K562 (cell line): Measurements from ENCODE around the gene MAPRE2. TPM values are rescaled to one million over a fixed set of nuclear protein-coding genes. Genes with fewer than 3 reads are reported as not detected.

Experiments used
- CBFA2T3 ChIP-seq: fragments of 450-650 bp; IDR thresholded peaks from 2 replicates; pipeline ENCODE4 v1.6.1; 2017
- CEBPB ChIP-seq: fragments of 450-650 bp; IDR thresholded peaks from 2 replicates; pipeline ENCODE4 v1.6.1; 2016; ENCODE audit warnings: missing genetic modification characterization, missing compliant biosample characterization
- FOXM1 ChIP-seq, 2 experiments: fragments of 450-650 bp in 1 of 2; sonication (generic) in 1 of 2; formaldehyde crosslinking in 1 of 2; IDR thresholded peaks; 2 replicates each; pipeline versions ENCODE4 v1.6.1 to v1.9.0; 2017 to 2022; ENCODE audit warnings: low read depth in 2 of 2, mild to moderate bottlenecking in 2 of 2, missing genetic modification reagents in 1 of 2, moderate library complexity in 1 of 2
- KDM1A ChIP-seq, 2 experiments: fragments of 450-650 bp; IDR thresholded peaks; 2 replicates each; pipeline ENCODE4 v1.6.1; 2016; ENCODE audit warnings: mild to moderate bottlenecking in 2 of 2
- KLF1 ChIP-seq: fragments of 450-650 bp; IDR thresholded peaks from 2 replicates; pipeline ENCODE4 v1.6.1; 2016; ENCODE audit warnings: missing genetic modification characterization, missing compliant biosample characterization
- LEF1 ChIP-seq: fragments of 450-650 bp; IDR thresholded peaks from 2 replicates; pipeline ENCODE4 v1.6.1; 2016; ENCODE audit warnings: mild to moderate bottlenecking
- NUFIP1 ChIP-seq: fragments of 450-650 bp; IDR thresholded peaks from 2 replicates; pipeline ENCODE4 v1.6.1; 2018; ENCODE audit not compliant: partially characterized antibody
- PRMT5 ChIP-seq: sonication (generic); formaldehyde crosslinking; IDR thresholded peaks from 2 replicates; pipeline ENCODE4 v1.5.0; 2020; ENCODE audit warnings: missing genetic modification reagents
- SMAD2 ChIP-seq: fragments of 150-350 bp; IDR thresholded peaks from 2 replicates; pipeline ENCODE4 v1.6.1; 2014; ENCODE audit warnings: low read depth, mild to moderate bottlenecking, low read length
- SP2 ChIP-seq: IDR thresholded peaks from 2 replicates; pipeline ENCODE4 v1.6.1; 2011; ENCODE audit warnings: mild to moderate bottlenecking, low read depth, low read length, moderate library complexity; ENCODE audit not compliant: poor library complexity, severe bottlenecking; ENCODE audit errors: extremely low read depth
- SRSF7 ChIP-seq: fragments of 200-400 bp; formaldehyde crosslinking; optimal IDR thresholded peaks from 2 replicates; pipeline ENCODE3; 2017; ENCODE audit warnings: mild to moderate bottlenecking, low read depth, low read length
- TCF3 ChIP-seq: sonication (generic); formaldehyde crosslinking; IDR thresholded peaks from 2 replicates; pipeline ENCODE4 v1.4.0; 2020; ENCODE audit warnings: mild to moderate bottlenecking, missing genetic modification reagents
- TRIM28 ChIP-seq: fragments of 450-650 bp; IDR thresholded peaks from 2 replicates; pipeline ENCODE4 v1.6.1; 2017
- YBX1 ChIP-seq: fragments of 450-650 bp; IDR thresholded peaks from 2 replicates; pipeline ENCODE4 v1.7.1; 2016; ENCODE audit warnings: mild to moderate bottlenecking
- ZNF316 ChIP-seq: fragments of 450-650 bp; IDR thresholded peaks from 2 replicates; pipeline ENCODE4 v1.6.1; 2016
- ZNF324 ChIP-seq: fragments of 250-450 bp; sonication (Bioruptor Pico); IDR thresholded peaks from 2 replicates; pipeline ENCODE4 v1.4.0; 2020; ENCODE audit warnings: mild to moderate bottlenecking
- ZNF407 ChIP-seq: fragments of 450-650 bp; IDR thresholded peaks from 2 replicates; pipeline ENCODE4 v1.6.1; 2016; ENCODE audit warnings: low read depth
- ZNF431 ChIP-seq: sonication (generic); formaldehyde crosslinking; IDR thresholded peaks from 2 replicates; pipeline ENCODE4 v1.8.0; 2022; ENCODE audit warnings: mild to moderate bottlenecking, missing genetic modification reagents
- ZNF445 ChIP-seq: fragments of 250-450 bp; sonication (Bioruptor Pico); IDR thresholded peaks from 2 replicates; pipeline ENCODE4 v1.4.0; 2020; ENCODE audit warnings: low read depth, mild to moderate bottlenecking, moderate library complexity
- ZNF707 ChIP-seq: fragments of 250-450 bp; sonication (Bioruptor Pico); conservative IDR thresholded peaks from 2 replicates; pipeline ENCODE4 v1.8.0; 2022; ENCODE audit warnings: inconsistent platforms, mild to moderate bottlenecking, moderate library complexity
- ZNF780A ChIP-seq: fragments of 250-450 bp; sonication (Bioruptor Pico); IDR thresholded peaks from 2 replicates; pipeline ENCODE4 v1.5.0; 2021; ENCODE audit warnings: mild to moderate bottlenecking
- polyA plus RNA-seq, 8 experiments: library from polyadenylated mRNA; depleted of rRNA in 4 of 8; stranded (reverse) in 5 of 8; unstranded in 3 of 8; fragments of >200 nt; fragmentation: Nextera tagmentation in 2 of 8; fragmentation: Illumina TruSeq in 1 of 8; extraction: Ambion mirVana in 2 of 8; extraction: Trizol in 1 of 8; gene quantifications; 2 replicates each; pipeline versions ENCODE4 v1.2.1 to v1.2.3, GENCODE V29; 2011 to 2014; ENCODE audit warnings: inconsistent platforms in 1 of 8, missing spikeins in 1 of 8
- total RNA-seq, 7 experiments: library from RNA; depleted of rRNA in 6 of 7; stranded (reverse); fragments of >200 nt in 6 of 7; fragmentation: Illumina TruSeq in 2 of 7; extraction: Trizol in 2 of 7; gene quantifications; 2 replicates each; pipeline versions ENCODE4 v1.2.1 to v1.2.3, GENCODE V29; 2011 to 2021; ENCODE audit warnings: low replicate concordance in 1 of 7
- TF ChIP-seq, protein P1 (sequence below): fragments of 250-450 bp; sonication (Bioruptor Pico); IDR thresholded peaks from 2 replicates; pipeline ENCODE4 v1.9.0; 2021; ENCODE audit warnings: mild to moderate bottlenecking, inconsistent platforms

Gene MAPRE2
- total and polyA plus RNA-seq, 9 of the 15 experiments (the other 6 are each of a cell fraction or from before 2014, with no cell fraction given) = 32.3 to 70.7 (median 40.7) TPM

DNA sequence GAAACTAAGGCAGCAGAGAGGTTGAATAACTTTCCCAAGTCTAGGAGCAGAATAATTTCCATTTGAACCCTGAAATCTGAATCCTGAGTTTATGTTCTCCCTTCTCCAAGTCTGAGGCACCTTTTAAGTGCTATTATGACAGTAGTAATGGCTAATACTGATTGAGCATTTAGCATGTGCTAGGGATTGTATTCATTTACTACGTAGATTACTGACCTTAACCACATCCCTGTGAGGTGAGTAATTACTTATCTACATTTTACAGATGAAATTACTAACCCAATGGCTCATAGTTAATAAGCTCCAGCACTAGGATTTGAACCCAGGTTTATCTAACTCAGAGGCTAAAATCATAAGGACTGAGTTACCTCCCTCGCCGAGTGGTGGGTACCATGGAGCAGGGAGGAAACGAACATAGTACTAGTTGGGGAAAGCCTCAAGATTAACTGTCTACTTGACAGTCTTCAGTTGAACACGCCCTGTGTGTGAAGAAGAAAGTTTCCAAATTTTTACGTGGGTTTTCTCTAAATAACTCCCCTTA, 93.0 kb downstream of the MAPRE2 start (continued):
- TF ChIP-seq LEF1 (no peak), ZNF316 (no peak), YBX1 (no peak), ZNF780A (CRISPR knock-in tag) (no peak), TCF3 (CRISPR knock-in tag) (peak; percentile 50; the same call in 1 of the 2 replicates), ZNF445 (CRISPR knock-in tag) (no peak), CBFA2T3 (peak; percentile 54), KDM1A (IDR thresholded peaks at IDR 0.05) (peak; percentile 32 to 57; a peak in 3 of 4 replicates), TRIM28 (no peak), SRSF7 (no peak), KLF1 (no peak), SMAD2 (no peak), ZNF324 (no peak), NUFIP1 (no peak), CEBPB (tag) (no peak), PRMT5 (CRISPR knock-in tag) (no peak), SP2 (no peak), ZNF407 (no peak), ZNF707 (CRISPR knock-in tag) (no peak), FOXM1 (IDR thresholded peaks at IDR 0.05; ENCODE audit: low read depth) (no peak), FOXM1 (CRISPR knock-in tag; IDR thresholded peaks at IDR 0.05; ENCODE audit: low read depth) (no peak), ZNF431 (CRISPR knock-in tag) (no peak)
- TF ChIP-seq, protein P1, sequence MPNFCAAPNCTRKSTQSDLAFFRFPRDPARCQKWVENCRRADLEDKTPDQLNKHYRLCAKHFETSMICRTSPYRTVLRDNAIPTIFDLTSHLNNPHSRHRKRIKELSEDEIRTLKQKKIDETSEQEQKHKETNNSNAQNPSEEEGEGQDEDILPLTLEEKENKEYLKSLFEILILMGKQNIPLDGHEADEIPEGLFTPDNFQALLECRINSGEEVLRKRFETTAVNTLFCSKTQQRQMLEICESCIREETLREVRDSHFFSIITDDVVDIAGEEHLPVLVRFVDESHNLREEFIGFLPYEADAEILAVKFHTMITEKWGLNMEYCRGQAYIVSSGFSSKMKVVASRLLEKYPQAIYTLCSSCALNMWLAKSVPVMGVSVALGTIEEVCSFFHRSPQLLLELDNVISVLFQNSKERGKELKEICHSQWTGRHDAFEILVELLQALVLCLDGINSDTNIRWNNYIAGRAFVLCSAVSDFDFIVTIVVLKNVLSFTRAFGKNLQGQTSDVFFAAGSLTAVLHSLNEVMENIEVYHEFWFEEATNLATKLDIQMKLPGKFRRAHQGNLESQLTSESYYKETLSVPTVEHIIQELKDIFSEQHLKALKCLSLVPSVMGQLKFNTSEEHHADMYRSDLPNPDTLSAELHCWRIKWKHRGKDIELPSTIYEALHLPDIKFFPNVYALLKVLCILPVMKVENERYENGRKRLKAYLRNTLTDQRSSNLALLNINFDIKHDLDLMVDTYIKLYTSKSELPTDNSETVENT (CRISPR knock-in tag) = no peak
